Measurements from ENCODE around the gene PLEKHG3. TPM values are rescaled to one million over a fixed set of nuclear protein-coding genes. Genes with fewer than 3 reads are reported as not detected.

Gene PLEKHG3
- total and polyA plus RNA-seq, 2 experiments from 2014 or later, result 23.0 to 83.1 TPM

GRCh38 chr14:64777461-64777860 is 73.2 kb downstream of the PLEKHG3 start (continued):
- TF ChIP-seq, protein P1, sequence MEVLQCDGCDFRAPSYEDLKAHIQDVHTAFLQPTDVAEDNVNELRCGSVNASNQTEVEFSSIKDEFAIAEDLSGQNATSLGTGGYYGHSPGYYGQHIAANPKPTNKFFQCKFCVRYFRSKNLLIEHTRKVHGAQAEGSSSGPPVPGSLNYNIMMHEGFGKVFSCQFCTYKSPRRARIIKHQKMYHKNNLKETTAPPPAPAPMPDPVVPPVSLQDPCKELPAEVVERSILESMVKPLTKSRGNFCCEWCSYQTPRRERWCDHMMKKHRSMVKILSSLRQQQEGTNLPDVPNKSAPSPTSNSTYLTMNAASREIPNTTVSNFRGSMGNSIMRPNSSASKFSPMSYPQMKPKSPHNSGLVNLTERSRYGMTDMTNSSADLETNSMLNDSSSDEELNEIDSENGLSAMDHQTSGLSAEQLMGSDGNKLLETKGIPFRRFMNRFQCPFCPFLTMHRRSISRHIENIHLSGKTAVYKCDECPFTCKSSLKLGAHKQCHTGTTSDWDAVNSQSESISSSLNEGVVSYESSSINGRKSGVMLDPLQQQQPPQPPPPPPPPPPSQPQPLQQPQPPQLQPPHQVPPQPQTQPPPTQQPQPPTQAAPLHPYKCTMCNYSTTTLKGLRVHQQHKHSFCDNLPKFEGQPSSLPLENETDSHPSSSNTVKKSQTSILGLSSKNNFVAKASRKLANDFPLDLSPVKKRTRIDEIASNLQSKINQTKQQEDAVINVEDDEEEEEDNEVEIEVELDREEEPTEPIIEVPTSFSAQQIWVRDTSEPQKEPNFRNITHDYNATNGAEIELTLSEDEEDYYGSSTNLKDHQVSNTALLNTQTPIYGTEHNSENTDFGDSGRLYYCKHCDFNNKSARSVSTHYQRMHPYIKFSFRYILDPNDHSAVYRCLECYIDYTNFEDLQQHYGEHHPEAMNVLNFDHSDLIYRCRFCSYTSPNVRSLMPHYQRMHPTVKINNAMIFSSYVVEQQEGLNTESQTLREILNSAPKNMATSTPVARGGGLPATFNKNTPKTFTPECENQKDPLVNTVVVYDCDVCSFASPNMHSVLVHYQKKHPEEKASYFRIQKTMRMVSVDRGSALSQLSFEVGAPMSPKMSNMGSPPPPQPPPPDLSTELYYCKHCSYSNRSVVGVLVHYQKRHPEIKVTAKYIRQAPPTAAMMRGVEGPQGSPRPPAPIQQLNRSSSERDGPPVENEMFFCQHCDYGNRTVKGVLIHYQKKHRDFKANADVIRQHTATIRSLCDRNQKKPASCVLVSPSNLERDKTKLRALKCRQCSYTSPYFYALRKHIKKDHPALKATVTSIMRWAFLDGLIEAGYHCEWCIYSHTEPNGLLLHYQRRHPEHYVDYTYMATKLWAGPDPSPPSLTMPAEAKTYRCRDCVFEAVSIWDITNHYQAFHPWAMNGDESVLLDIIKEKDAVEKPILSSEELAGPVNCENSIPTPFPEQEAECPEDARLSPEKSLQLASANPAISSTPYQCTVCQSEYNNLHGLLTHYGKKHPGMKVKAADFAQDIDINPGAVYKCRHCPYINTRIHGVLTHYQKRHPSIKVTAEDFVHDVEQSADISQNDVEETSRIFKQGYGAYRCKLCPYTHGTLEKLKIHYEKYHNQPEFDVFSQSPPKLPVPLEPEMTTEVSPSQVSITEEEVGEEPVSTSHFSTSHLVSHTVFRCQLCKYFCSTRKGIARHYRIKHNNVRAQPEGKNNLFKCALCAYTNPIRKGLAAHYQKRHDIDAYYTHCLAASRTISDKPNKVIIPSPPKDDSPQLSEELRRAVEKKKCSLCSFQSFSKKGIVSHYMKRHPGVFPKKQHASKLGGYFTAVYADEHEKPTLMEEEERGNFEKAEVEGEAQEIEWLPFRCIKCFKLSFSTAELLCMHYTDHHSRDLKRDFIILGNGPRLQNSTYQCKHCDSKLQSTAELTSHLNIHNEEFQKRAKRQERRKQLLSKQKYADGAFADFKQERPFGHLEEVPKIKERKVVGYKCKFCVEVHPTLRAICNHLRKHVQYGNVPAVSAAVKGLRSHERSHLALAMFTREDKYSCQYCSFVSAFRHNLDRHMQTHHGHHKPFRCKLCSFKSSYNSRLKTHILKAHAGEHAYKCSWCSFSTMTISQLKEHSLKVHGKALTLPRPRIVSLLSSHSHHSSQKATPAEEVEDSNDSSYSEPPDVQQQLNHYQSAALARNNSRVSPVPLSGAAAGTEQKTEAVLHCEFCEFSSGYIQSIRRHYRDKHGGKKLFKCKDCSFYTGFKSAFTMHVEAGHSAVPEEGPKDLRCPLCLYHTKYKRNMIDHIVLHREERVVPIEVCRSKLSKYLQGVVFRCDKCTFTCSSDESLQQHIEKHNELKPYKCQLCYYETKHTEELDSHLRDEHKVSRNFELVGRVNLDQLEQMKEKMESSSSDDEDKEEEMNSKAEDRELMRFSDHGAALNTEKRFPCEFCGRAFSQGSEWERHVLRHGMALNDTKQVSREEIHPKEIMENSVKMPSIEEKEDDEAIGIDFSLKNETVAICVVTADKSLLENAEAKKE (CRISPR knock-in tag; IDR thresholded peaks at IDR 0.05), result no peak
- TF ChIP-seq, protein P2, sequence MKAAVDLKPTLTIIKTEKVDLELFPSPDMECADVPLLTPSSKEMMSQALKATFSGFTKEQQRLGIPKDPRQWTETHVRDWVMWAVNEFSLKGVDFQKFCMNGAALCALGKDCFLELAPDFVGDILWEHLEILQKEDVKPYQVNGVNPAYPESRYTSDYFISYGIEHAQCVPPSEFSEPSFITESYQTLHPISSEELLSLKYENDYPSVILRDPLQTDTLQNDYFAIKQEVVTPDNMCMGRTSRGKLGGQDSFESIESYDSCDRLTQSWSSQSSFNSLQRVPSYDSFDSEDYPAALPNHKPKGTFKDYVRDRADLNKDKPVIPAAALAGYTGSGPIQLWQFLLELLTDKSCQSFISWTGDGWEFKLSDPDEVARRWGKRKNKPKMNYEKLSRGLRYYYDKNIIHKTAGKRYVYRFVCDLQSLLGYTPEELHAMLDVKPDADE (IDR thresholded peaks at IDR 0.05), result no peak
- TF ChIP-seq EZH2 (IDR thresholded peaks at IDR 0.05; ENCODE audit: low read depth, unreplicated experiment), result no peak

DNA sequence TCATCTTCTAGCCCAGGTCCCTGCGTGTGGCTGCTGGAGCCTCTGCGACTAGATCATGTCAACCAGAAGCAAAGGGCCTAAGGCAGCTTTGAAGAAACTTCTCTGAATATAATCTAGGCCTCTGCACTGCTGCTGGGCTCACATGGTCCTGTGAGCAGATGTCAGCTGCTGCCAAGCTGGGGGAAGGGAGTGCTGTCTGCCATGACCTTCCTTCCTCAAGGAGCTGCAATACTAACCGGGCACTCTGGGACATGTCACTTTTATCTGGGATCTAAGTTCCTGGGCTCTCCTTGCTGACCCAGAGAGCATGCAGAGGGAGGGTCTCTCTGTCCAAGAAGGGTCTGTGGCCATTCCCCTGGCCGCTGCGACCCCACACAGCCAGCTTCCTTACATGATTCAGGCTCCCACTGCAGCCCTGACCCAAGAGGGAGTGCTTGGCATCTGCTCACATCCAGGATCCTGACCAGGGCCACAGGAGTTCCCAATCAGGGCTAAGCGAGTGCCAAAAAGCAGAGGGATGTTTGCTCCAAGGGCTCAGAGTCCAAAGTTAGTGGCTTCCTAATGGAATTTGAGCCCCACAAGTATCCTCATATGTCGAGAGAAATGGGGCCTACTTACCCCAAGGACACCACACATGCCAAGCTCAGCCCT is 74.0 kb downstream of the PLEKHG3 start:
- no peak overlapping the region for H3K4me3 ChIP-seq
- H3K27me3 ChIP-seq (ENCODE audit: insufficient read depth), result no peaks in the 10 kb centered on the region
- no peak overlapping the region for H3K27ac ChIP-seq (ENCODE audit: low read depth)
- ATAC-seq, result no peak
- no peaks in the 10 kb centered on the region for H3K36me3 ChIP-seq (ENCODE audit: insufficient read depth)
- Mint-ChIP-seq H3K36me3 (ENCODE audit: low read depth) (peaks cover 20% of the 10 kb centered on the region), H3K27me3 (ENCODE audit: insufficient read depth, low read depth, poor library complexity) (peaks cover 10% of the 10 kb centered on the region), H3K4me1 (peaks cover 5% of the 10 kb centered on the region; the same call in 2 of the 3 replicates), H3K27ac (no peak overlapping the region), H3K9me3 (peaks cover 20% of the 10 kb centered on the region), H3K4me3 (no peak overlapping the region)
- DNase-seq (ENCODE audit: low spot score), result no peak
- no peaks in the 10 kb centered on the region for H3F3A ChIP-seq (replicated peaks; ENCODE audit: low read depth)
- no peak overlapping the region for H3K4me2 ChIP-seq
- H3K79me2 ChIP-seq (replicated peaks; ENCODE audit: insufficient read depth), result no peaks in the 10 kb centered on the region
- H3K4me1 ChIP-seq (ENCODE audit: insufficient read depth), result no peaks in the 10 kb centered on the region
- no peaks in the 10 kb centered on the region for H3K9me2 ChIP-seq (ENCODE audit: insufficient read depth)
- no peaks in the 10 kb centered on the region for H4K20me1 ChIP-seq (replicated peaks; ENCODE audit: insufficient read depth)
- H2AFZ ChIP-seq, result no peak overlapping the region
- TF ChIP-seq JUNB (IDR thresholded peaks at IDR 0.05; ENCODE audit: unreplicated experiment) (no peak), NANOG (IDR thresholded peaks at IDR 0.05; ENCODE audit: borderline replicate concordance) (no peak), CREB1 (CRISPR knock-in tag; IDR thresholded peaks at IDR 0.05; ENCODE audit: low read depth) (no peak), STAT1 (IDR thresholded peaks at IDR 0.05; ENCODE audit: unreplicated experiment) (no peak), ZNF331 (CRISPR knock-in tag; IDR thresholded peaks at IDR 0.05; ENCODE audit: low read depth) (no peak)
- TF ChIP-seq, protein P1 (CRISPR knock-in tag; IDR thresholded peaks at IDR 0.05), result no peak
